Ammon's horn (tissue), 1 donor: ENCODE results near the gene ABHD16B.
"Not testable (repeated sequence)": the region's sequence is repeated elsewhere in the genome, so short reads cannot be mapped to it uniquely, and the experiment has no call there.

Source experiments
- DNase-seq: peaks from one replicate; pipeline ENCODE4 v3.0.0-alpha.2; 2016; ENCODE audit warnings: low spot score

Gene ABHD16B

DNA sequence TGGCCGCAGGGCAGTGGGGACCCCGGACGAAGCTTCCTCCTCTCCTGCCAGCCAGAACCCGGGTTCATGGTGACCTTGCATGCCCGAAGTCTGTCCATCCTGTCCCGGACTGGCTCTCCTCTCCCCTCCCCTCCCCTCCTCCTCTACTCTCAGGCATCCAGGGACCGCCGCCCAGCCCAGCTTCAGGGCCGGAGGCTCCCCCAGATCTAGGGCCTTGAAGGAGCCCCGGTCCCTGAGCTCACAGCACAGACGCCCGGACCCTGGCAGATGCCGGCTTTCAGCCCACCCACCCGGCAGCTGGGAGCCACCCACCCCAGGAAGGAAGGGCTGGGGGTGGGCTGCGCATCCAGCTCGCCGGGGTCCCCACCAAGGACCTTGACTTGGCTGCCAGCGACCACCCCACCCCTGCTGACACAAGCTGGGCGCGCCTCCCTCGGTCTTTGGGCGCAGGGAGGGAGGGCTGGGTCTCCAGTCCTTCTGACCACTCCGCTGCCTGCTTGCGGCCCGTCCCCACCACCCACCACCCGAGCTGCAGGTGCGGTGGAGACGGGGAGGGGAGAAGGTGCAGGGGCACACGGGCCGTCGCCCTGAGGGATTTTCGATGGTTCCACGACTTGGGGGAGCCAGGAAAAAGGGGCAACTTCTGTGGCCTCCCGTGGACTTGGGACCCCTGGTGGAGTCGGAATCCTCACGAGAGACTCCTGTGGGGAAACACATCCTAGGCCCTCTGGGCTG lies 5.8 kb upstream of the ABHD16B start:
- no peak for DNase-seq

GRCh38 chr20:63856098-63856511 lies 5.2 kb upstream of the ABHD16B start:
- DNase-seq, result no peak

- no peak for DNase-seq
Observed at GRCh38 chr20:63857764-63858392, 3.4 kb upstream of the ABHD16B start.

DNA sequence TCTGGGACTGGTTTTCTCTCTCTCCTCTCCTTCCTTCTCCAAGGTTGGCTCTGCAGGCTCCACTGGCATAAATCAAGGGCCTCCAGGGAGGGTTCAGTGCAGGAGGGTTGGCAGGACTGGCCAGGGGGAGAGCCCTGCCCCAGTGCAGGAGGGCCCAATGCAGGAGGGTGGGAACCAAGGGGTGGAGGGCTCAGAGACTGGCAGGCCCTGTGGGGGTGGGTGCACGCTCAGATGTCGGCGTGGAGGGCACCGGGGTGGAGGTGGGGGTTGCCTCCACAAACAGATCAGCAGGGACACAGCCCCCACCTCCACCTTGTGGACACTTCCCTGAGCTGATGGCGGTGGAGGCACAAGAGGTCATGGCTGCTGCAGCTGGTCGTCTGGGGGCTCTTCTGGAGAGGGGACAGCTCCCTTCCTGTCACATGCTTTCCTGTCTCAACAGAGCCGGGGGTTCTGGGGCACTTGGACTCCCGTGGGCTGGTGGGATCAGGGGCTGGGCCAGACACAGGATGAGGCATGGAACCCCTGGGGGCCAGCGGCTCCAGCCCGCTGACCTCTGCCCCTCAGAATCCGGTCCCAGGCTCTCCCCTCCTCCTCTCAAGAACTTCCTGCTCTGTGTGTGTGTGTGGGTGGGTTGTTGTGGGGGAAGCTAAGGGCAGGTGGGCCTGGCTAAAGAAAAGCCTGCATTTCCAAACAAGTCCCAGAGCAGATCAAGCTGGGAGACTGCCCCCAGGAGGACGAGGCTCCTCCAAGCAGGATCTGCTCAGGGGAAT lies 2.7 kb upstream of the ABHD16B start:
- DNase-seq, result no peak

DNA sequence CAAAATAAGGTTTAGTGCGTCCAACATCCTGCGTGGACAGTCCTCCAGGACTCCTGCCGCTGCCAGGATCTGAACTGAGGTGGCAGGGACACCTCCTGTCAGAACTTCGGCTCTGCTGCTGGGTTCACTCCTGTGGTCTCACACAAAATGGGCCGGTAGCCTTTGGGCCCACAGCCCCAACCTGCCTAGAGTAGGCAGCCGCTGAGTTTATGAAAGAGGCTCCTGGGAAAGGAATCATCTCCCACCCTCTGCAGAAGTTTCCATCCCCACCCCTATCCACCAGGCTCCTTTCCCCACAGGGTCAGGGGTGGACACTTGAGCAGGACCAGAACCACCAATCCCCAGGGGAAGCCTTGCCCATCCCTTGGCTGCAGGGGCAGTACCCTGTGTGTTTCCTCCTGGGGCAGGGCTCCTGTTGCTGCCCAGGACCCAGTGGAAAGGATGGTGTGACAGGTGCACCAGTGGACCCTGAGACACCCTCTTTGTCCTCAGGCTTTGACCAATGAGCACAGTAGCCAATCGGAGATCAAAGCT lies 2.1 kb upstream of the ABHD16B start:
- no peak for DNase-seq

DNA sequence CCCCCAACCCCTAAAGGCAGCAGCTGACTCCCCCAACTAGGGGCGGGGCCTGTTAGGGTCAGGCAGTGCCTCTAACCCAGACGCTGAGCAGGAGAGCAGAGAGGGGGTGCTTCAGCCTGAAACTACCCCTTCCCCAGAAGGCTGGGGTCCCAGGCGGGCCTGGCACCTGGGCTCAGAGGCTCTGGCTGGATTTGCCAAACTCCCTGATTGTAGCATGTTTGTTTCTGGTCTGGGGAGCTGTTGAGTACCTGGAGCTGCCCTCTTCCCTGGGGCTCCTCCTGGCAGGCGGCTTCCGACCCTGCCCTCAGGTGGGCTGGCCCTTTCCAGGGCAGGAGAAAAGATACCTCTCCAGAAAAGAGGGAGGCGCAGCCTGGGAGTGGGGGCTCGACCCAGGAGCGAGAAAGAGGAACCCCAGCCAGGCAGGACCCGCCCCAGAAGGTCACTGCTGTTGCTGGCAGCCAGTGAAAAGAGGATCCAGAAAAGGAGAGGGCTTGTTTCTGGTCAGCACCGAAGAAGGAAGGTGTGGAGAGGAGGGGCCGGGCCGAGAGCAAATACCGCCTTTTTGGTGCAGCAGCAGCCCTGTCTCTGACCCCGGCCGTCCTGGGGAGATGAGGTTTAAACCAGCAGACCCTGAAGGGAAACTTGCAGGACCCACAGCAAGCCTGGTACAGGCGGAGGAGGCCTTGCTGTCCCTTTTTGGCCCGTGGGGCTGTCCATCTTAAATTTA lies 810 bp upstream of the ABHD16B start:
- no peak for DNase-seq

- no peak for DNase-seq
Observed at GRCh38 chr20:63861981-63862901, 943 bp downstream of the ABHD16B start.

- DNase-seq, result no peak
Observed at GRCh38 chr20:63863021-63863797, 1.9 kb downstream of the ABHD16B start.

GRCh38 chr20:63863798-63864544 lies 2.7 kb downstream of the ABHD16B start:
- DNase-seq, result peak; percentile 87

GRCh38 chr20:63864545-63864977 lies 3.3 kb downstream of the ABHD16B start:
- DNase-seq, result no peak

DNA sequence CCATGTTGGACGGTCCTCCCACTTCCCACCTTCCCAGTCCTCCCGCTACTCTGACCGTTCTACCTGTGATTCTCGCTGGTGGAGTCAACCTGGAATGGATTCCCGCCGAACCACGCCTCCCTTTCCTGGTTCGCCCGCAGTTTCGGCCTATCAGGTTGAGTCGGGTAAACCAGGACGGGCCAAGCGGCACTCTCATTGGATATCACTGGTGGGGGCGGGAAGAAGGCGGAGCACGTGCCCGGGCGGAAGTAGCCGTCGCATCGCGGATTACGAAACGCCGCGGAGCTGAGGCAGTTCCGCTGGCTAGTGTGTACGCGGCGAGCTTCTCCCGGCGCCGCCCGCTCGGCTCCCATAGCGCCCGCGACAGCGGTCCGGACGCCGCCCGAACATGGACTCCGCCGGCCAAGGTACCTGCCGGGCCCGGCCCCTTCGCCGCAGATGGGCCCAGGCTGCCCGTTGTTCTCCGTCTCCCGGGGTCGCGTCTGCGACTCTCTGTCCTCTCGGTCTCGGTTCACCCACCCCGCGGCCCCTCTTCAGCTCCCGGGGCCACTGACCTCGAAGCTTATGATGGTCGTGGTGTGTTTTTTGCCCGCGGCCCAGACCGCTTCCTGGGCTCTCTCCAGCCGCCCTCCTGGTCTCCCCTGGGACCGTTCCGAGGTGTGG lies 3.8 kb downstream of the ABHD16B start, which contains the start of gene TPD52L2:
Gene TPD52L2, plus strand, starts transcription at position 293 of the 663 bp plus-strand sequence. Its CDS starts 96 bp downstream, at position 389.
- peak; percentile 99 for DNase-seq

DNA sequence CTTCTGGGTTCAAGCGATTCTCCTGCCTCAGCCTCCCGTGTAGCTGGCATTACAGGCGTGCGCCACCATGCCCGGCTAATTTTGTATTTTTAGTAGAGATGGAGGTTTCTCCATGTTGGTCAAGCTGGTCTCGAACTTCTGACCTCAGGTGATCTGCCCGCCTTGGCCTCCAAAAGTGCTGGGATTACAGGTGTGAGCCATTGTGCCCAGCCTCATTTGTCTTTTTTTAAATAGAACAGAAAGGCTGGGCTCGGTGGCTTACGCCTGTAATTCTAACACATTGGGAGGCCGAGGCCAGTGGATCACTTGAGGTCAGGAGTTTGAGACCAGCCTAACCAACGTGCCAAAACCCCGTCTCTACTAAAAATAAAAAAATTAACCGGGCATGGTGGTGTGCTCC lies 5.7 kb downstream of the ABHD16B start:
- not testable (repeated sequence) for DNase-seq

- DNase-seq, result no peak
Observed at GRCh38 chr20:63868264-63868663, 7.0 kb downstream of the ABHD16B start.

- peak; percentile 68 for DNase-seq
Observed at GRCh38 chr20:63873477-63873971, 12.2 kb downstream of the ABHD16B start.

DNA sequence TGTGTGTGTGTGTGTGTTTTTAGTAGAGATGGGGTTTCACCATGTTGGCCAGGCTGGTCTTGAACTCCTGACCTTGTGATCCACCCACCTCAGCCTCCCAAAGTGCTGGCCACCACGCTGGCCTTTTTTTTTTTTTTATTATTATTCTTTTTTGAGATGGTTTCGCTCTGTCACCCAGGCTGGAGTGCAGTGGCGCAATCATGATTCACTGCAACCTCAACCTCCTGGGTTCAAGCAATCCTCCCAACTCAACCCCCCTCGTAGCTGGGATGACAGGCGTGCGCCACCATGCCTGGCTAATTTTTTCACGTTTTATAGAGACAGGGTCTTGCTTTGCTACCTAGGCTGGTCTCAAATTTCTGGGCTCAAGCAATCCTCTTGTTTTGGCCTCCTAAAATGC lies 12.9 kb downstream of the ABHD16B start:
- DNase-seq, result not testable (repeated sequence)

DNA sequence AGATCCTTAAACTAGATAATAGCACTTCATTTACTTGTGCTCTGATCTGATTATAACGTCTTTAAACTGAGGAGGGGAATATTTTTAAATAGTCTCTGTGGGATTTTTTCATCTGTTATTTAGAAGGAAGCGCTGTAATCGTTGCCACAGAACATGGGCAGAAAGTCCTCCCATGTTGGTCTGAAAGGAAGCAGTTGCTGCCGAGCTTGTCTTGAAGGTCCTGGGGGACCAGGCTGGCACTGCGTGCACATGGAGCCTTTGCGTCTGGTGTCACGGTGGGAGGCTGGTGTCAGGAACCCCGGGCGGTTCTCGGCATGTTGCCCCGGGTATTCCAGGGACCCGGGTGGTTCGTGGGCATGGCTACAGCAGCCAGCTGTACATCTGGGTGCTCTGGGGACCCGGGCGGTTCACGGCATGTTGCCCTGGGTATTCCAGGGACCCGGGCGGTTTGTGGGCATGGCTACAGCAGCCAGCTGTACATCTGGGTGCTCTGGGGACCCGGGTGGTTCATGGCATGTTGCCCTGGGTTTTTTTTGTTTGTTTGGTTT lies 15.3 kb downstream of the ABHD16B start:
- no peak for DNase-seq

DNA sequence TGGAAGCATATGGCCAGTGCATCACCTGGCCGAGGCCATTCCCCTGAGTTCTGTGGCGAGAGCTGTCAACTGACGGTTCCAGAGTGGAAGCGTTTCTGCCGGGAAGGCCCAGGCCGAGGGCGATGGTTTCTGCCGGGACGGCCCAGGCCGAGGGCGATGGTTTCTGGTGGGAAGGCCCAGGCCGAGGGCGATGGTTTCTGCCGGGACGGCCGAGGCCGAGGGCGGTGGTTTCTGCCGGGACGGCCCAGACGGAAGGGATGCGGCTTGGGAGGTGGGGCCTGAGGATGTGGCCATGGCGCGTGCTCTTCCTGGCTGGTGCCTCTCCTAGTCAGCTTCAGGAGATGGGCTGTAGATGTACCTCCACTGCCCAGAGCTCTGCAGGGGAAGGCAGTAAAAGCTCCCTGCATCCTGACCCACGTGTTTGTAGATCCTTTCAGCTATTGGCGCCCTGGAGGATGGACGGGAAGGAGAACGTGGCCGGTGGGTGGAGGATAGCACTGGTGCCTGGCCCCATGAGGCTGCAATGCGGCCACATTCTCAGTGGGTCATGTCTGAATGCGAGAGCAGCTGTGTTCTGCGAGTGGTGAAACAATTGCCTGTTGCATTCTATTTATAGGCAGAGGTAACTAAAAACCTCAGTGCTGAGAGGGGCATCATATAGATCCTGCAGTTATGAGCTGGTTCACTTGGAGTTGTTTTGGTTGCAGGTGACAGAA lies 16.6 kb downstream of the ABHD16B start:
- no peak for DNase-seq
